ENCODE results near the gene NFS1. TPM values are rescaled to one million over a fixed set of nuclear protein-coding genes. Genes with fewer than 3 reads are reported as not detected.

The NFS1 gene
- total and polyA plus RNA-seq, 2 of the 8 experiments (the other 6 are each of a cell fraction or from before 2014, with no cell fraction given): 26.1 to 38.8 TPM

- peak in 1 of 2 experiments; percentile 86; a peak in 1 of 4 replicates for TF ChIP-seq HDAC2 (IDR thresholded peaks at IDR 0.05; ENCODE audit: borderline replicate concordance in 1 of 2, low read depth in 2 of 2, low read length in 2 of 2)
- peak in 1 of 2 experiments; percentile 77; a peak in 2 of 4 replicates for TF ChIP-seq SIN3A (conservative IDR thresholded peaks at IDR 0.05 in 1 of 2, IDR thresholded peaks at IDR 0.05 in 1 of 2; ENCODE audit: low read depth in 1 of 2, low read length in 2 of 2)
- TF ChIP-seq ATF2 (IDR thresholded peaks at IDR 0.05; ENCODE audit: low read length): no peak
- TF ChIP-seq SP2 (IDR thresholded peaks at IDR 0.05; ENCODE audit: low read length): no peak
- TF ChIP-seq GABPA (IDR thresholded peaks at IDR 0.05; ENCODE audit: borderline replicate concordance, insufficient read depth, low read length): no peak
- TF ChIP-seq POLR2AphosphoS5 (IDR thresholded peaks at IDR 0.05; ENCODE audit: low read depth, low read length): peak; percentile 68
- TF ChIP-seq JUN (IDR thresholded peaks at IDR 0.05; ENCODE audit: low read depth, low read length): no peak
- no peak for TF ChIP-seq KDM5A (IDR thresholded peaks at IDR 0.05; ENCODE audit: low read length)
- TF ChIP-seq KDM1A (IDR thresholded peaks at IDR 0.05; ENCODE audit: borderline replicate concordance, low read length): no peak
- peak; percentile 37 for TF ChIP-seq ASH2L (IDR thresholded peaks at IDR 0.05; ENCODE audit: low read length)
- TF ChIP-seq SP1 (IDR thresholded peaks at IDR 0.05; ENCODE audit: low read depth, low read length): 0 out of 2 replicates have a peak, but pooled peaks have one; percentile 14
- no peak for TF ChIP-seq BRCA1 (IDR thresholded peaks at IDR 0.05; ENCODE audit: low read depth, low read length)
- no peak for TF ChIP-seq POU5F1 (IDR thresholded peaks at IDR 0.05; ENCODE audit: low read depth, low read length)
- no peak for TF ChIP-seq CBX8 (IDR thresholded peaks at IDR 0.05; ENCODE audit: borderline replicate concordance, low read depth, low read length)
- TF ChIP-seq ATF3 (IDR thresholded peaks at IDR 0.05; ENCODE audit: insufficient read depth, low read depth, low read length): no peak
- TF ChIP-seq KDM4A (IDR thresholded peaks at IDR 0.05; ENCODE audit: low read depth, low read length, severe bottlenecking): peak; percentile 84
- TF ChIP-seq CTCF (IDR thresholded peaks at IDR 0.05; ENCODE audit: control extremely low read depth in 1 of 3, insufficient read depth in 1 of 3, low read depth in 1 of 3, low read length in 3 of 3): peak; percentile 64 to 79 (median 71)
- no peak for TF ChIP-seq SIX5 (IDR thresholded peaks at IDR 0.05; ENCODE audit: low read depth, low read length)
Measured at GRCh38 chr20:35619196-35620095, 79.7 kb downstream of the NFS1 start (continued).
